GM15510 (cell line): Measurements from ENCODE around the gene CDC25B.
A peak's percentile ranks its signal among the peaks of the same experiment; 100 is the strongest.

Source experiments
- POLR2A ChIP-seq: IDR thresholded peaks from 3 replicates; pipeline ENCODE4 v1.6.1; 2011; ENCODE audit warnings: borderline replicate concordance; ENCODE audit not compliant: insufficient read length; ENCODE audit errors: extremely low read depth

Gene CDC25B

GRCh38 chr20:3818155-3819151 lies 22.3 kb downstream of the CDC25B start:
- TF ChIP-seq POLR2A, result no peak

- TF ChIP-seq POLR2A, result no peak
These were observed 23.4 kb downstream of the CDC25B start for GRCh38 chr20:3819411-3820047.

- peak; percentile 93 for TF ChIP-seq POLR2A
These were observed 24.2 kb downstream of the CDC25B start, which contains the start of gene AP5S1 for GRCh38 chr20:3820048-3820900. TSS of gene AP5S1 (plus strand) at chr20:3820547. CDS start at chr20:3822118, 1,571 bp downstream.

GRCh38 chr20:3820901-3821727 lies 25.0 kb downstream of the CDC25B start:
- TF ChIP-seq POLR2A, result no peak

GRCh38 chr20:3821996-3822395 lies 25.9 kb downstream of the CDC25B start:
- no peak for TF ChIP-seq POLR2A

GRCh38 chr20:3823881-3824280 lies 27.8 kb downstream of the CDC25B start:
- no peak for TF ChIP-seq POLR2A

- TF ChIP-seq POLR2A, result no peak
These were observed 29.4 kb downstream of the CDC25B start for GRCh38 chr20:3825526-3825925.

GRCh38 chr20:3826420-3826819 lies 30.3 kb downstream of the CDC25B start:
- no peak for TF ChIP-seq POLR2A

GRCh38 chr20:3828798-3829197 lies 32.7 kb downstream of the CDC25B start:
- no peak for TF ChIP-seq POLR2A

GRCh38 chr20:3836132-3836531 lies 40.0 kb downstream of the CDC25B start:
- no peak for TF ChIP-seq POLR2A

GRCh38 chr20:3839328-3839727 lies 43.2 kb downstream of the CDC25B start:
- no peak for TF ChIP-seq POLR2A

- no peak for TF ChIP-seq POLR2A
These were observed 46.3 kb downstream of the CDC25B start for GRCh38 chr20:3842348-3842930.

GRCh38 chr20:3843490-3843889 lies 47.4 kb downstream of the CDC25B start:
- TF ChIP-seq POLR2A, result no peak

GRCh38 chr20:3846378-3846739 lies 50.2 kb downstream of the CDC25B start:
- TF ChIP-seq POLR2A, result no peak
